T-helper 2 cell treated with Interferon-gamma antibody and Interleukin-4, amounts not matched to agents 5 μg/mL and 100 μg/mL, for 36 hours (primary cell): ENCODE measurements around the gene GHRL.
A peak's percentile ranks its signal among the peaks of the same experiment; 100 is the strongest.
"Not testable (repeated sequence)": the region's sequence is repeated elsewhere in the genome, so short reads cannot be mapped to it uniquely, and the experiment has no call there.

Experiments used
- DNase-seq: peaks from one replicate; pipeline ENCODE4 v3.0.0; 2021; ENCODE audit warnings: low spot score
- H3K27ac Mint-ChIP-seq: one replicate; pipeline ENCODE4 v1.8.0; 2021; ENCODE audit warnings: mild to moderate bottlenecking, mixed read lengths
- H3K27me3 Mint-ChIP-seq: one replicate; pipeline ENCODE4 v1.8.0; 2021; ENCODE audit warnings: low read depth, mixed read lengths
- H3K36me3 Mint-ChIP-seq: one replicate; pipeline ENCODE4 v1.8.0; 2021; ENCODE audit warnings: low read depth, mixed read lengths
- H3K4me1 Mint-ChIP-seq: one replicate; pipeline ENCODE4 v1.8.0; 2021; ENCODE audit warnings: low read depth, mixed read lengths
- H3K4me3 Mint-ChIP-seq: one replicate; pipeline ENCODE4 v1.8.0; 2022; ENCODE audit warnings: mild to moderate bottlenecking, moderate library complexity, mixed read lengths
- H3K9me3 Mint-ChIP-seq: one replicate; pipeline ENCODE4 v1.8.0; 2021; ENCODE audit warnings: mixed read lengths

Gene GHRL

GRCh38 chr3:10284496-10284895 lies 8.3 kb downstream of the GHRL start:
- H3K9me3 Mint-ChIP-seq: no peaks in the 10 kb centered on the region
- H3K27me3 Mint-ChIP-seq: no peaks in the 10 kb centered on the region
- H3K27ac Mint-ChIP-seq: peak overlapping the region; percentile 46
- DNase-seq: peak; percentile 28
- peak overlapping the region; percentile 8 for H3K4me3 Mint-ChIP-seq
- H3K36me3 Mint-ChIP-seq: peaks cover 53% of the 10 kb centered on the region
- H3K4me1 Mint-ChIP-seq: peaks cover 26% of the 10 kb centered on the region

GRCh38 chr3:10283638-10284037 lies 9.1 kb downstream of the GHRL start:
- Mint-ChIP-seq H3K27me3 (no peaks in the 10 kb centered on the region), H3K36me3 (peaks cover 54% of the 10 kb centered on the region), H3K4me1 (peaks cover 26% of the 10 kb centered on the region), H3K27ac (peak overlapping the region; percentile 26), H3K4me3 (no peak overlapping the region), H3K9me3 (no peaks in the 10 kb centered on the region)
- DNase-seq: no peak

- no peak for DNase-seq
Measured at GRCh38 chr3:10281951-10282350, 10.8 kb downstream of the GHRL start.

GRCh38 chr3:10280571-10280970 lies 12.2 kb downstream of the GHRL start:
- no peak overlapping the region for H3K4me3 Mint-ChIP-seq
- DNase-seq: no peak
- H3K27ac Mint-ChIP-seq: no peak overlapping the region
- H3K27me3 Mint-ChIP-seq: no peaks in the 10 kb centered on the region
- H3K36me3 Mint-ChIP-seq: peaks cover 53% of the 10 kb centered on the region
- peaks cover 28% of the 10 kb centered on the region for H3K4me1 Mint-ChIP-seq
- no peaks in the 10 kb centered on the region for H3K9me3 Mint-ChIP-seq

More at GRCh38 chr3:10281951-10282350, 10.8 kb downstream of the GHRL start:
- Mint-ChIP-seq H3K4me3 (no peak overlapping the region), H3K4me1 (peaks cover 28% of the 10 kb centered on the region), H3K9me3 (no peaks in the 10 kb centered on the region), H3K27me3 (no peaks in the 10 kb centered on the region), H3K36me3 (peaks cover 58% of the 10 kb centered on the region), H3K27ac (no peak overlapping the region)

GRCh38 chr3:10280177-10280529 lies 12.6 kb downstream of the GHRL start:
- Mint-ChIP-seq H3K27ac (no peak overlapping the region), H3K4me1 (peaks cover 26% of the 10 kb centered on the region), H3K4me3 (no peak overlapping the region), H3K9me3 (no peaks in the 10 kb centered on the region), H3K36me3 (peaks cover 53% of the 10 kb centered on the region), H3K27me3 (no peaks in the 10 kb centered on the region)
- DNase-seq: no peak

GRCh38 chr3:10279384-10280176 lies 13.2 kb downstream of the GHRL start:
- peaks cover 55% of the 10 kb centered on the region for H3K36me3 Mint-ChIP-seq
- no peaks in the 10 kb centered on the region for H3K27me3 Mint-ChIP-seq
- DNase-seq: no peak
- peaks cover 21% of the 10 kb centered on the region for H3K4me1 Mint-ChIP-seq
- H3K9me3 Mint-ChIP-seq: no peaks in the 10 kb centered on the region
- H3K4me3 Mint-ChIP-seq: no peak overlapping the region
- H3K27ac Mint-ChIP-seq: no peak overlapping the region

GRCh38 chr3:10278501-10278900 lies 14.2 kb downstream of the GHRL start:
- Mint-ChIP-seq H3K27me3 (no peaks in the 10 kb centered on the region), H3K4me1 (peaks cover 19% of the 10 kb centered on the region), H3K9me3 (no peaks in the 10 kb centered on the region), H3K27ac (no peak overlapping the region), H3K36me3 (peaks cover 58% of the 10 kb centered on the region), H3K4me3 (no peak overlapping the region)
- no peak for DNase-seq

- Mint-ChIP-seq H3K4me3 (no peak overlapping the region), H3K9me3 (no peaks in the 10 kb centered on the region), H3K27ac (no peak overlapping the region), H3K36me3 (peaks cover 59% of the 10 kb centered on the region), H3K27me3 (no peaks in the 10 kb centered on the region), H3K4me1 (peaks cover 21% of the 10 kb centered on the region)
- no peak for DNase-seq
Measured at GRCh38 chr3:10277115-10277625, 15.6 kb downstream of the GHRL start.

GRCh38 chr3:10274601-10275000 lies 18.1 kb downstream of the GHRL start:
- Mint-ChIP-seq H3K27me3 (no peaks in the 10 kb centered on the region), H3K4me1 (peaks cover 21% of the 10 kb centered on the region), H3K27ac (no peak overlapping the region), H3K36me3 (peaks cover 57% of the 10 kb centered on the region), H3K9me3 (no peaks in the 10 kb centered on the region), H3K4me3 (no peak overlapping the region)
- DNase-seq: no peak

GRCh38 chr3:10273702-10274305 lies 18.9 kb downstream of the GHRL start:
- no peak for DNase-seq
- H3K27ac Mint-ChIP-seq: no peak overlapping the region
- no peaks in the 10 kb centered on the region for H3K9me3 Mint-ChIP-seq
- H3K4me1 Mint-ChIP-seq: peaks cover 21% of the 10 kb centered on the region
- H3K4me3 Mint-ChIP-seq: no peak overlapping the region
- no peaks in the 10 kb centered on the region for H3K27me3 Mint-ChIP-seq
- H3K36me3 Mint-ChIP-seq: peaks cover 58% of the 10 kb centered on the region

- no peaks in the 10 kb centered on the region for H3K27me3 Mint-ChIP-seq
- peaks cover 59% of the 10 kb centered on the region for H3K36me3 Mint-ChIP-seq
- H3K27ac Mint-ChIP-seq: no peak overlapping the region
- peaks cover 21% of the 10 kb centered on the region for H3K4me1 Mint-ChIP-seq
- no peaks in the 10 kb centered on the region for H3K9me3 Mint-ChIP-seq
- peak overlapping the region; percentile 2 for H3K4me3 Mint-ChIP-seq
- DNase-seq: no peak
Measured at GRCh38 chr3:10272977-10273376, 19.8 kb downstream of the GHRL start.

GRCh38 chr3:10272476-10272875 lies 20.3 kb downstream of the GHRL start:
- H3K27me3 Mint-ChIP-seq, H3K9me3 Mint-ChIP-seq, H3K4me3 Mint-ChIP-seq, H3K27ac Mint-ChIP-seq, DNase-seq: not testable (repeated sequence)
- Mint-ChIP-seq H3K4me1 (peaks cover 24% of the 10 kb centered on the region), H3K36me3 (peaks cover 58% of the 10 kb centered on the region)

- Mint-ChIP-seq H3K27ac (no peak overlapping the region), H3K36me3 (peaks cover 61% of the 10 kb centered on the region), H3K4me1 (peaks cover 33% of the 10 kb centered on the region), H3K9me3 (no peaks in the 10 kb centered on the region), H3K27me3 (no peaks in the 10 kb centered on the region), H3K4me3 (no peak overlapping the region)
- DNase-seq: no peak
Measured at GRCh38 chr3:10269443-10269842, 23.3 kb downstream of the GHRL start.

GRCh38 chr3:10268930-10269329 lies 23.8 kb downstream of the GHRL start:
- DNase-seq: no peak
- Mint-ChIP-seq H3K27me3 (no peaks in the 10 kb centered on the region), H3K9me3 (no peaks in the 10 kb centered on the region), H3K4me3 (no peak overlapping the region), H3K36me3 (peaks cover 60% of the 10 kb centered on the region), H3K27ac (no peak overlapping the region), H3K4me1 (peaks cover 34% of the 10 kb centered on the region)
